HG03280 (cell line): ENCODE results near the gene PLET1.

Source experiments
- ATAC-seq: cut with Tn5 transposase; IDR thresholded peaks from one replicate; pipeline ENCODE4 v1.9.1; 2021; ENCODE audit warnings: mild to moderate bottlenecking, moderate library complexity; ENCODE audit not compliant: unreplicated experiment

PLET1 gene

GRCh38 chr11:112285841-112286311, 25.2 kb upstream of the PLET1 start:
- ATAC-seq: no peak

- no peak for ATAC-seq
Measured at GRCh38 chr11:112281726-112282125, 21.1 kb upstream of the PLET1 start.

- ATAC-seq: peak; percentile 85
Measured at GRCh38 chr11:112280268-112281126, 19.8 kb upstream of the PLET1 start.

DNA sequence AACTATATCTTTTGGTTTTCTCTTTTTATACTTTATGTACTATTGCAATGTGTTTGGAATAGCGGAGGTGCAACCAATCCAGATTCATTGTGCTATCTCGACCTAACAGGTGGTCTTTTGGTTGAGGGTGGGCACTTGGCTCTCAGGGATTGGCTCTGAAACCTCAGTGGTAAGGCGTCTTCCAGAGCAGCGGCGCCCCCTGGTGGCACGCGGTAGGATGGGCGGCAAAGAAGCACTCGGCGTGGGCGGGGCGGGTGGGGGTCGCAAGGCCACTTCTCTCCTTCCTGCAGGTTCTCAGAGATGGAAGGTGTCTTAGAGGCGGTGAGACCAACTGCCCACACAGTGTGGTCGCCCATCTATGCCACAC, 19.2 kb upstream of the PLET1 start:
- ATAC-seq: peak; percentile 53

DNA sequence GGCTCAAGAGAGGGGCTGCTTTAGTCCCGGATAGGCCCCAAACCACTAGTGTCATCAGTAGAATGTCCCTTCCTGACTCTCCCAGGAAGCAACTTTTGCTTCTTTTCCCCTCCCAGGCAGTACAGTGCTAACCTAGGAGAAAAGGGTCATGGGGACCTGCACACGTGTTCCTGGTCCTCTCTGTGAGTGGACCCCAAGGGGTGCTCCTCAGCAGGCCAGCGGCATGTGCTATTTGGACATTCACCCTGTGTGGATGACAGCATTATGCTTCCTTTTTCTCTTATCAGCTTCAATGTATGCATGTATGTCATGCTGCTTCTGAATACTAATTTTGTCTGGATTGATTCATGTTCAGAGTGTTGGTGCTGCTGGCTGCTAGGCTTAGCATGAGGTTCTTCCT, 18.1 kb upstream of the PLET1 start:
- ATAC-seq: no peak

DNA sequence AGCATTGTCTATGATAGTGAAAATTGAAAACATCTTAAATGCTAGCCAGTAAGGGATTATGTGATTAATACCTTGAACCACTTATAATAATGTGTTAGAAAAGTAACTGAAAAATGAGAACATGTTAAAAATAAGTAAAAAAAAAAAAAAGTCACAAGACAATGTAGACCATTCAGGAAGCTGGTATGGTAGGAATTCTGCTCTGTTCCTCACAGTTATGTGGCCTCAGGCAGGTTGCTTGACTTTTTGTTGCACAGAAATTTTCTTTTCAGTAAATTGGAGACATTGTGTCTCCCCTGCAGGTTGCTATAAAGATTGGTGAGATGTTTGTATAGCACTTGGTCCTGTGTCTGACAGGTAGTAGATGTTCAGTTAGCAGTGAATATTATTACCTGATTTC, 17.3 kb upstream of the PLET1 start:
- ATAC-seq: no peak

DNA sequence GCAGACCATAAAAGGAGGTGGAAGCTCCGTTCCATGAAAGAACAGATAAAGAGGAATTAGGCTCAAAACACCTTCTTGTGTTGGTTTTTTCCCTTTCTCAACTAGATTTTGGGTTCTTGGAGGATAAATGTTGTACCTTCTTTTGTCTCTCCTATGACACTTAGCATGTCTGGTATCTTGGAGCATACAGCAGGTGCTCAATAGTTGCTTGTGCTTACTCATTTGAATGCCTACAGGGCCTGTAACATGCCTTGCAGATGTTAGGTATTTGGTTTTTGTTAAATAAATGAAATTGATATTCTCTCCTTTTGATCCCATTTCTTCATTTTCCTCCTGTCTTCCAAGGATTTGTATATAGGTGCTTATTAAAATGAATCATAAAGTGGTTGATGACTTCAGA, 16.4 kb upstream of the PLET1 start:
- no peak for ATAC-seq

GRCh38 chr11:112274007-112274783, 13.5 kb upstream of the PLET1 start:
- no peak for ATAC-seq

DNA sequence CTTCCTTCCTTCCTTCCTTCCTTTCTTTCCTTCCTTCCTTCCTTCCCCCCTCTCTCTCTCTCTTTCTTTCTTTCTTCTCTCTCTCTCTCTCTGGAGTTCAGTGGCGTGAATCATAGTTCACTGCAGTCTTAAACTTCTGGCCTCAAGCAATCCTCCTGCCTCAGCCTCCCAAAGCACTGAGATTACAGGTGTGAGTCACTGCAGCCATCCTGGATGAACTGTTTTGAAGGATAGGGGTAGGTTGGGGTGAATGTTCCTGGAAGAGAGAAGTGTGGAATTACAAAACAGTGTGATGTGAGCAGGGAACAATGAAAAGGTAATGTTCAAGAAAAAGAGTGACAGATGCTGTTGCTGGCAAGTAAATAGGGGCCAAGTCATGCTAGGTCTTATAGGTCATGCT, 12.4 kb upstream of the PLET1 start:
- no peak for ATAC-seq

DNA sequence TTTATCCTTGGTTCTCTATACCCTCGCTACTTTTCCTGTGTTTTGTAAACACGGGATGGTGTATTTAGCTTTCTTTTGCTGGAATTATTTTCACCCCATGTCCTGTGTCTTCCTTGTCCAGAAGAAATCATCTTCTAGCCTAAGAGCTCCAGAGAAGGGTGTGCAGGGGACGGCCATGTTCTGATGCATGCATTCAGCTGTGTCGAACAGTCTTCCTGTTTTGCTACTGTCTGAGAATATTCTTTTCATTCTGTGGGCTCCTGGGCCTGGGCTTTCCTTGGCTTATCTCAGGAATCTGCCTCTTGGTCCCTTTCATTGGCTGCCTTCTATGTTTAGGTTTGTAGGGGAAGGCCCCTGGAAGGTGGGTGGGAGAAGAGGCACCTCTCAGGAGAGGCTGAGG, 10.6 kb upstream of the PLET1 start:
- ATAC-seq: no peak

DNA sequence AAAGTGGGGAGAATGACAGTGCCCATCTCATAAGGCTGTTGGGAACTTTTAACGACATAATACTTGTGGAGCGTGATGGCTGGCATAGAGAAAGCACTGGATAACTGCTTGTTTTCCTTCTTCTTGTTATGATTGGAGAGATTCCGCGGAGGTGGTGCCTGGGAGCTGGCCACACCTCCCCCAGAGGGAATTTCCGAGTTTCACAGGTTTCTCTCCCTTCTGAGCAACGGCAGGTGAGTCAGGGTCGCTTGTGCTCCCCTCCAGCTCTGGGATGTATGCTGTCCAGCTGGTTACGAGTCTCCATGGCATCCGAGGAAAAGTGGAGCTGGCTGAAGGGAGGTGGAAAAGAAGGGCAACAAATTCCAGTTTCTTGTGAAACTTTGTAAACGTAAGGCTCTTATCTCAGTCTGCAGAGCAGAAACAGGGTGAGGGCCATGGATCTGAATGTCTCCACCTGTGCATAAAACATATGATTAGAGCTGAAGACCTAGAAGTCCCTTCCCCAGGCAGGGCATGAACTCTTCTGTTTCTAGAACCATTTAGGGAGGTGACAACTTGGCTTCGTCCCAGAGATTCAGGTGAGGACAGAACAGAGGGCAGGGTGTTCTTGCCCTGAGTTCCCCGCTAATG, 10.0 kb upstream of the PLET1 start:
- no peak for ATAC-seq

- no peak for ATAC-seq
Measured at GRCh38 chr11:112269139-112269538, 8.5 kb upstream of the PLET1 start.

DNA sequence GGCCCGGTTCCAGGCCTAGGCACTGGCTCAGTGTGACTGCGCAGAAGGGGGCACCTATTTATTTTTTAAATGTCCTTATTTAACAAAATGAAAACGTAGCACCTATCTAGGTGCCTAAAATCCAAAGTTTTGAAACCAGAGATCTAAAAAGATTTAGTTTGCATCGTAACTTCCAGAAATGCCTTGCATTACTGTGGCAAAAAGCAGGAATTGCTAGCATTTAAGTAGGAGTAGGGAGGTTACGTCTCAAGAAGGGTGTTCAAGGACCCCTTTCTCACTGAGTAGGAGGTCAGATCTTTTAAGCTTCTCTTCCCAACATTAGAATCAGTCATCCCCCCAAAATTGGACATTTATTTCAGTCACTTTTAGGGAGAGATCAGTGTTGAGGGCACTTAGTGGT, 7.7 kb upstream of the PLET1 start:
- ATAC-seq: no peak

DNA sequence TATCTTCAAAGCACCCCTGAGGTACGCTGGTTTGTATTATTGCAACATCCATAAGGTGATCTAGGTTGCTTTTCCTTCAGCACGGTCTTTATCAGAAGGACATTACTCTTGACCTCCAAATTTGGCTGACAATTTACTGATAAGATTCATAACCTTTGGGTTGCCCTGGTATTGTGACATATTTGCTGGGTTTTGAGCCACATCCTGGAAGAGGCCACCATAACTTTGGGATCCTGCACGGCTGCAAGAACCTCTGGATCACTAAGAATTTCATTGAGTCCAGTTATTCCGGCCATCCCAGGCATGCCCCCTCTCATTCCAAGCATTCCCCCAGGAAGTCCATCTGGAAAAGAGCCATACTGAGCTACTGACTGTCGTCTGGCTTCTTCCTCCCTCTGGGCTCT, 6.5 kb upstream of the PLET1 start:
- ATAC-seq: no peak

GRCh38 chr11:112266410-112266778, 5.7 kb upstream of the PLET1 start:
- ATAC-seq: no peak

GRCh38 chr11:112265659-112266409, 5.2 kb upstream of the PLET1 start:
- ATAC-seq: no peak

GRCh38 chr11:112255067-112255720, 5.5 kb downstream of the PLET1 start:
- no peak for ATAC-seq

- no peak for ATAC-seq
Measured at GRCh38 chr11:112253605-112254242, 6.9 kb downstream of the PLET1 start.

GRCh38 chr11:112249871-112250610, 10.6 kb downstream of the PLET1 start:
- ATAC-seq: no peak
